ENCODE measurements around the gene HTRA3.

HTRA3 gene

GRCh38 chr4:8252301-8253173 is 17.0 kb upstream of the HTRA3 start:
- Histone ChIP-seq H3K36me3 (ENCODE audit: control insufficient read depth, insufficient read depth, low read length) (no peaks in the 10 kb centered on the region), H3K4me3 (replicated peaks; ENCODE audit: low read depth, low read length) (no peak overlapping the region), H3K27me3 (replicated peaks; ENCODE audit: control insufficient read depth, insufficient read depth, low read length) (no peaks in the 10 kb centered on the region)
- no peak for DNase-seq (ENCODE audit: extremely low read depth, insufficient read length)
- no peak for TF ChIP-seq CTCF (IDR thresholded peaks at IDR 0.05; ENCODE audit: insufficient read depth, low read length, poor library complexity, severe bottlenecking)

- Histone ChIP-seq H3K4me3 (replicated peaks; ENCODE audit: low read depth, low read length) (no peak overlapping the region), H3K27me3 (replicated peaks; ENCODE audit: control insufficient read depth, insufficient read depth, low read length) (no peaks in the 10 kb centered on the region), H3K36me3 (ENCODE audit: control insufficient read depth, insufficient read depth, low read length) (no peaks in the 10 kb centered on the region)
- no peak for TF ChIP-seq CTCF (IDR thresholded peaks at IDR 0.05; ENCODE audit: insufficient read depth, low read length, poor library complexity, severe bottlenecking)
- DNase-seq (ENCODE audit: extremely low read depth, insufficient read length): no peak
These were observed 15.5 kb upstream of the HTRA3 start for GRCh38 chr4:8254076-8254475.

GRCh38 chr4:8255698-8256441 is 13.7 kb upstream of the HTRA3 start:
- H3K27me3 ChIP-seq (replicated peaks; ENCODE audit: control insufficient read depth, insufficient read depth, low read length): no peaks in the 10 kb centered on the region
- DNase-seq (ENCODE audit: extremely low read depth, insufficient read length): no peak

GRCh38 chr4:8257854-8258253 is 11.7 kb upstream of the HTRA3 start:
- Histone ChIP-seq H3K27me3 (replicated peaks; ENCODE audit: control insufficient read depth, insufficient read depth, low read length) (no peaks in the 10 kb centered on the region; the same call in 1 of the 2 replicates), H3K36me3 (ENCODE audit: control insufficient read depth, insufficient read depth, low read length) (no peaks in the 10 kb centered on the region), H3K4me3 (replicated peaks; ENCODE audit: low read depth, low read length) (no peak overlapping the region)
- DNase-seq (ENCODE audit: extremely low read depth, insufficient read length): no peak
- TF ChIP-seq CTCF (IDR thresholded peaks at IDR 0.05; ENCODE audit: insufficient read depth, low read length, poor library complexity, severe bottlenecking): no peak

More at GRCh38 chr4:8255698-8256441, 13.7 kb upstream of the HTRA3 start:
- no peak for TF ChIP-seq CTCF (IDR thresholded peaks at IDR 0.05; ENCODE audit: insufficient read depth, low read length, poor library complexity, severe bottlenecking)
- H3K36me3 ChIP-seq (ENCODE audit: control insufficient read depth, insufficient read depth, low read length): no peaks in the 10 kb centered on the region
- H3K4me3 ChIP-seq (replicated peaks; ENCODE audit: low read depth, low read length): no peak overlapping the region

- Histone ChIP-seq H3K4me3 (replicated peaks; ENCODE audit: low read depth, low read length) (no peak overlapping the region), H3K27me3 (replicated peaks; ENCODE audit: control insufficient read depth, insufficient read depth, low read length) (peaks cover 2% of the 10 kb centered on the region; the same call in 1 of the 2 replicates), H3K36me3 (ENCODE audit: control insufficient read depth, insufficient read depth, low read length) (no peaks in the 10 kb centered on the region)
- no peak for DNase-seq (ENCODE audit: extremely low read depth, insufficient read length)
- TF ChIP-seq CTCF (IDR thresholded peaks at IDR 0.05; ENCODE audit: insufficient read depth, low read length, poor library complexity, severe bottlenecking): no peak
These were observed 10.9 kb upstream of the HTRA3 start for GRCh38 chr4:8258552-8259212.
